ENCODE measurements around the gene TRIM7. TPM values are rescaled to one million over a fixed set of nuclear protein-coding genes. Genes with fewer than 3 reads are reported as not detected.

TRIM7 gene
- total and polyA plus RNA-seq, 9 of the 15 experiments (the other 6 are each of a cell fraction or from before 2014, with no cell fraction given): 2.6 to 14.9 (median 8.9) TPM

GRCh38 chr5:181233088-181233800 lies 28.2 kb upstream of the TRIM7 start:
- FAIRE-seq: no peak

More at GRCh38 chr5:181233088-181233800, 28.2 kb upstream of the TRIM7 start:
- WGBS (ENCODE audit: insufficient coverage, low coverage, missing lambda C conversion rate): 78% methylated on average over 14 of the region's 16 CpGs
- in situ Hi-C loops (cut with MboI): no loop called here
- Histone ChIP-seq H4K20me1 (replicated peaks; ENCODE audit: control insufficient read depth, insufficient read depth, low read length) (peaks cover 27% of the 10 kb centered on the region), H3K9ac (ENCODE audit: insufficient read depth in 1 of 2, low read depth in 2 of 2, low read length in 2 of 2) (no peak overlapping the region; a peak in 2 of 4 replicates), H3K27me3 (ENCODE audit: control insufficient read depth in 2 of 2, insufficient read depth in 2 of 2, low read length in 2 of 2) (no peaks in the 10 kb centered on the region), H3K9me3 (replicated peaks; ENCODE audit: control insufficient read depth, insufficient read depth, low read depth, low read length) (no peaks in the 10 kb centered on the region), H3K4me1 (replicated peaks in 1 of 2; ENCODE audit: control insufficient read depth in 2 of 2, insufficient read depth in 2 of 2, low read length in 2 of 2) (peaks cover 0 to 9% of the 10 kb centered on the region in 2 experiments; a peak in 2 of 5 replicates), H3K4me3 (no peak overlapping the region), H3K27ac (ENCODE audit: extremely low read depth, low read depth, low read length) (no peak overlapping the region), H3K4me2 (ENCODE audit: insufficient read depth, low read length) (no peak overlapping the region), H3K9me1 (ENCODE audit: control insufficient read depth, insufficient read depth, low read length) (peaks cover 3% of the 10 kb centered on the region), H3K79me2 (ENCODE audit: control insufficient read depth, insufficient read depth, low read length) (peaks cover 11% of the 10 kb centered on the region), H2AFZ (ENCODE audit: low read depth, low read length) (no peak overlapping the region), H3K36me3 (ENCODE audit: control insufficient read depth, insufficient read depth, low read length) (peaks cover 90% of the 10 kb centered on the region)
- TF ChIP-seq POLR2A (conservative IDR thresholded peaks at IDR 0.05) (0 out of 2 replicates have a peak, but pooled peaks have one; percentile 11), ZBTB9 (CRISPR knock-in tag; IDR thresholded peaks at IDR 0.05) (no peak), KDM5B (IDR thresholded peaks at IDR 0.05; ENCODE audit: insufficient replicate concordance, low read depth, low read length) (peak; percentile 2)
- POLR2A ChIA-PET: interaction anchor here (0.6 to 5.3 kb wide), 4 partner anchors 8 to 25 kb away, joined by 3 to 55 read pairs (median 5); partner anchors contain the start of gene TRIM41
- DNase-seq (ENCODE audit: extremely low read depth in 1 of 4, low spot score in 3 of 4) (peak in 1 of 4 experiments; percentile 6), ATAC-seq (no peak)
- CTCF ChIA-PET (ENCODE audit: low intra/inter-chr PET ratio): no interaction called here
- BruUV-seq (replicated peaks): no TSS peak
- intact Hi-C loops (cut with micrococcal nuclease): no loop called here
